NCI-H2171 treated with DMSO at 0.1 percent for 48 hours (cell line): ENCODE results near the gene DDX42.
"Not testable (repeated sequence)": the region's sequence is repeated elsewhere in the genome, so short reads cannot be mapped to it uniquely, and the experiment has no call there.

Experiments
- DNase-seq: peaks from one replicate; lab custom pipeline; 2025; lab: John Stamatoyannopoulos, UW

DDX42 gene

DNA sequence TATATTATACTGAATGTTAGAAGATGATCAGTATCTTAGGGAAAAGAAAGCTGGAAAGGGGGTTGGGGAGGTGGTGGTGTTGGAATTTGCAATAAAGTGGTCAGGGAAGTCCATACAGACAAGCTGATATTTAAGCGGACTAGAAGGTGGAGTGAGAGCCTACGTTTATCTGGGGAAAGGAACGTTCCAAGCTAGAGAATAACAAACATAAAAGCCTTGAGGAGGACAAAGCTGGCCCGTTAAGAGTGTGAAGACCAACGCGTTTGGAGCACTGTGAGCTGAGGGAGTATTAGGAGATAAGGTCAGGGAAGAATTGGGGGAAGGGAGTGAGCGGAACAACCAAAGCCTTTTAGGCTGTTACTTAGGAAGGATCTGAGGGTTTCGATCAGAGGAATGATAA, 1.4 kb downstream of the DDX42 start:
- DNase-seq: no peak

DNA sequence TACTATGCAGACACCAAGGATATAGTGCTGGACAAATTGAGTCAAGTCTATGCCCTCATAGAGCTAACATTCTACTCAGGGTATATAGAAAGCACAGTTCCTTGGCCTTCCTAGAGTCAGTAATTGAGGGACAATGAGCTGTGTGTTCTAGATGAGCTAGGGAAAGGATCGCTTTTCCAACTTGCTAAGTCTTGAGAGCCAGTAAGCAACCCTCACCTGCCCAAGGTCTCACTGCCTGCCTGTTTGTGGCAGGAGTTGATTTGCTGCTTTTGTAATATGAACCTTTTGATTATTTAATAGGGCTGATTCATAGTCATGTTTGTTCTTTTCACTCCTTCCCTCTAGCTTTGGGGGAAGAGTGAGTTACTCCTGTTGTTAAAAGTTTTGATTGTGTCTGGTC, 6.5 kb downstream of the DDX42 start:
- no peak for DNase-seq

DNA sequence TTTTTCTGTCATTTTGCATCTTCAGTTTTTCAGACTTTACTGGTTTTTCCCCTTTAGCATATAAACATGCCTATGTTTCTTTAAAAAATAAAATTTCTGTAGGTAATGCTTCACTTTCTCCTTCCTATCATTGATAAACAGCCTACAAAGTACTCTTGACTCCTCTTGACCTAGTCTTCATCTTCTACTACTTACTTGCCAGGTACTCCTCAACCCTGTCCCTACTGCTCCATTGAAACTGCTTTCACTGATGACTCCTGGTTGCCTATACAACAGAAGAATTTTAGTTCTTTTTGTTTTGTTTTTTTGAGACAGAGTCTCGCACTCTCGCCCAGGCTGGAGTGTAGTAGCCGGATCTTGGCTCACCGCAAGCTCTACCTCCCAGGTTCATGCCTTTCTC, 7.0 kb downstream of the DDX42 start:
- no peak for DNase-seq

DNA sequence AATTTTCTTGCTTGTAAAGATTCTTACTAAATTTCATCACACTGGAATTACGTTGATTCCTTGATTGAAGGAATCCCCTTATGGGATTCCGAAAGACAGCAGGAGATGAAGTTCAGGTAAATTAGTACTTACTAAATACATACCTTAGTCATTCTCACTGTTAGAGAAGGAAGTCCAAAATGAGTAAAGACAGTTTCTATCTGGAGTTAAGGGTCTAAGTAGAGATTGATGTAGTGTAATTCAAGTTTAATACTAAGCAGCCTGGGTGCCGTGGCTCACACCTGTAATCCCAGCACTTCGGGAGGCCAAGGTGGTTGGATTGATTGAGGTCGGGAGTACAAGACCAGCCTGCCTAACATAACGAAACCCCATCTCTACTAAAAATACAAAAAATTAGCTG, 9.6 kb downstream of the DDX42 start:
- DNase-seq: no peak

DNA sequence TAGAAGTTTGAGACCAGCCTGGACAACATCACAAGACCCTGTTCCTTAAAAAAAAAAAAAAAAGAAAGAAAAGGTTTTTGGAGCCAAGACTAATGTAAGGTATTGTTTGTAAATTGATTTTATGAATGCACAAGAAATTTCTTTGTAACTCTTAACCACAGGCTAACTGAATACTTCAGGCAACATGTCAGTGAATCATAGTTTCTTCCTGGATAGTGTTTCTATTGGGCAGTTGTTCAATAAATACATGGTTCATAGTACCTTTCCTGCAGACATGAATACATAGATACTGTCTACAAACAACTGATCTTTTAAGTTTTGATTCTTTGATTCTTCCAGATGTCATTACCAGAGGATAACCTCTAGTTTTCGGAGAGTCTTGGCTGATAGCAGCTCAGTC, 11.6 kb downstream of the DDX42 start:
- no peak for DNase-seq

- DNase-seq: no peak
These were observed 12.1 kb downstream of the DDX42 start for GRCh38 chr17:63786117-63786516.

- no peak for DNase-seq
These were observed 13.2 kb downstream of the DDX42 start for GRCh38 chr17:63786971-63787711.

GRCh38 chr17:63790057-63790456, 16.1 kb downstream of the DDX42 start:
- DNase-seq: no peak

DNA sequence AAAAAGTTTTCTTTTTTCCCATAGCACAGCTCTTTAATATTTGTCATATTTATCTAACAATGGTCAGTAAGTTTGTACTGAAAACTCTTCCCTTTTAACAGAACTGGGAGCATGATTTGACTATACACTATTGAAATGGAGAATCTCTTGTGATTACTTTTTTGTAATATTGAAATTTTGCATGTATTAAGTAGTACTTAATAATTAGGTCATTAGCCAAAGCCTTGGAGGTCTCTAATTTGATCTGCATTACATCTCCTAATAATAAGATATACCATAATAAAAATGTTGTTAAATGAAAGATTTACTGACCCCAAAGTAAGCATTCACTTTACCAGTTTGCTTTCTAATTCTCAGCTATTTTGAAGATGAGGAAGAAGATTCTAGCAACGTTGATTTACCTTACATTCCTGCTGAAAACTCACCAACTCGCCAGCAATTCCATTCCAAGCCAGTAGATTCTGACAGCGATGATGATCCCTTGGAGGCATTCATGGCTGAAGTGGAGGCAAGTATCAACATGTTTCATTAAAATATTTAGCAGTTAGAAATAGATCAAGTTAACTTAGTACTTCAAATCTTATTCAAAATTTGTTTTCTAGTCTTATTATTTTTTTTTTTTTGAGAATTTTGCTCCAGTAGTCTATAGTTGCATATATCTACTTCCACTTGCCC, 18.2 kb downstream of the DDX42 start:
- no peak for DNase-seq

GRCh38 chr17:63796375-63796774, 22.4 kb downstream of the DDX42 start:
- not testable (repeated sequence) for DNase-seq

DNA sequence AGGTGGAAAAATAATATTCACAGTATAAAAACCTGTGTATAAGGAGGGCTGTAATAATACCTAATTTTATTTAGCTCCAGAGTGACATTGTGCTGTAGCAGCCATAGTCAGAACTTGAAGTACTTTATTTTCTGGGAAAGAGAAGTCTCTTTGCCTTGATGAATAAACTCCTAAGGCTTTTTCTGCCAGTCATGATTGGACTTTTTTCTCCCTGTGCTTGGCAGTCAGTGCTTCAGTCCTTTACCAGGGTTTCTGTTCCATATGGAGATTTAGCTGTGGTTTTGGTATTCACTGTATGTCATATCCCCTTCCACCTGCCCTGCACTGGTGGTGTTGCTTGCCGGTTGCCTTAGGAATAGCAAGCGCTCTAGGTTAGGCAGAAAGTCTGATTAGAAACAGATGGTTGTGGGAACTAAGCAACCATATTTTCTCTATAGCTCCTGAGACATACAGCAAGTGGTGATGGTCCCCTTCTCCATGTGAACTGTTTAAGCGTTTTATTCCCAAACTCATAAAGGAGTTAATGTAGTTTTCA, 24.7 kb downstream of the DDX42 start:
- DNase-seq: no peak

GRCh38 chr17:63800783-63801182, 26.8 kb downstream of the DDX42 start:
- no peak for DNase-seq

- DNase-seq: no peak
These were observed 30.4 kb downstream of the DDX42 start for GRCh38 chr17:63804328-63804727.

GRCh38 chr17:63805591-63805990, 31.6 kb downstream of the DDX42 start:
- DNase-seq: no peak

DNA sequence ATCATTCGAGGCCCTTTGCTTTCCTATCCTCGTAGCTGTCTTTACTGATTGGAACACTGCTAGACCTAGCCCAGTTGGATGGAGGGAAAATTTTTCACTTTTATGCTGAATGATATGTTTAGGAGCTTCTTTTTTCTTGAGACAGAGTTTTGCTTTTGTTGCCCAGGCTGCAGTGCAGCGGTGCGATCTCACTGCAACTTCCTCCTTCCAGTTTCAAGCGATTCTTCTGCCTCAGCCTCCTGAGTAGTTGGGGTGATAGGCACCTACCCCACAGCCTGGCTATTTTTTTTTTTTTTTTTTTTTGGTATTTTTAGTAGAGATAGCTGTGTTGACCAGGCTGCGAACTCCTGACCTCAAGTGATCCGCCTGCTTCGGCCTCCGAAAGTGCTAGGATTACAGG, 36.0 kb downstream of the DDX42 start:
- no peak for DNase-seq

GRCh38 chr17:63816123-63816522, 42.2 kb downstream of the DDX42 start:
- DNase-seq: no peak

DNA sequence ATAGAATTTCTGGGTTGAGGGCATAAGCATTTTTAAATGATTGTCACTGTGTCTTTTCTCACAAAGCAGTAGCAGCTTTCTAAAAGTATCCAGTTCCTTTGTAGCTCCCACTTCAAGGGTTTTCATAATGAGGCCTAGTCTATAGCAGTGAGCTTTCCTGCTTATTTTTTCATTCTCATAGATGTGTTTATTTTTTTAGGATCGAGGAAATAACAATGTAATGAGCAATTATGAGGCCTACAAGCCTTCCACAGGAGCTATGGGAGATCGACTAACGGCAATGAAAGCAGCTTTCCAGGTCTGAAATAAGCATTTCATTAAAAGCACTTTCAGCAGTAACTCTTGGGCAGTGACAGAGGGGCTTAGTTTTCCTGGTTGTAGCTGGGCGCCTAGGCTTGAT, 42.7 kb downstream of the DDX42 start:
- no peak for DNase-seq

- no peak for DNase-seq
These were observed 43.9 kb downstream of the DDX42 start for GRCh38 chr17:63817736-63818385.

- no peak for DNase-seq
These were observed 45.2 kb downstream of the DDX42 start for GRCh38 chr17:63819131-63819530.

GRCh38 chr17:63819585-63820537, 45.9 kb downstream of the DDX42 start:
- no peak for DNase-seq

GRCh38 chr17:63820963-63821561, 47.1 kb downstream of the DDX42 start:
- no peak for DNase-seq
